Embryonic facial prominence (tissue), 1 donor: Measurements from ENCODE around the gene WNT6.

Experiments used
- DNase-seq: peaks from one replicate; pipeline ENCODE4 v3.0.0-alpha.2; 2016; ENCODE audit errors: extremely low spot score

WNT6 gene

GRCh38 chr2:218859556-218859987 is at the start of gene WNT6:
Gene WNT6, plus strand, starts transcription at chr2:218859805. Its CDS starts 233 bp downstream, at chr2:218860038.
- DNase-seq: no peak

GRCh38 chr2:218810256-218810655 is 49.3 kb upstream of the WNT6 start:
- no peak for DNase-seq

GRCh38 chr2:218811382-218811781 is 48.2 kb upstream of the WNT6 start:
- no peak for DNase-seq

GRCh38 chr2:218812096-218812815 is 47.3 kb upstream of the WNT6 start:
- DNase-seq: no peak

- no peak for DNase-seq
Observed at GRCh38 chr2:218812861-218813260, 46.7 kb upstream of the WNT6 start.

GRCh38 chr2:218813771-218814460 is 45.7 kb upstream of the WNT6 start:
- no peak for DNase-seq

DNA sequence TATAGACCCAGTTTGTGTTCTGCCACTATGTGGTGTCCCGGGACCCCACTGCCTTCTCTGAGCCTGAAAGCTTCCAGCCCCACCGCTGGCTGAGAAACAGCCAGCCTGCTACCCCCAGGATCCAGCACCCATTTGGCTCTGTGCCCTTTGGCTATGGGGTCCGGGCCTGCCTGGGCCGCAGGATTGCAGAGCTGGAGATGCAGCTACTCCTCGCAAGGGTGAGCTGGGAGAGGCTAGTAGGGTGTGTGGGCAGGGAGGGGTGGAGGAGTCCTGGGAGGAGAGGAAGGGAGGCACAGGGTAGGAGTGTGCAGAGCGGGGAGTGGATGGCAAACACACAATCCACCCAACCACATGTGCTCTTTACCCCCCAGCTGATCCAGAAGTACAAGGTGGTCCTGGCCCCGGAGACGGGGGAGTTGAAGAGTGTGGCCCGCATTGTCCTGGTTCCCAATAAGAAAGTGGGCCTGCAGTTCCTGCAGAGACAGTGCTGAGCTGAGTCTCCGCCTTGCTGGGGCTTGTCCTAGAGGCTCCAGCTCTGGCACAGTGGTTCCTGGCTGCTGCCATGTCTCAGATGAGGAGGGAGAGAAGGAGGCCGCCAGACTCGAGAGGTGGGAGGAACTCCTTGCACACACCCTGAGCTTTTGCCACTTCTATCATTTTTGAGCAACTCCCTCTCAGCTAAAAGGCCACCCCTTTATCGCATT is 44.9 kb upstream of the WNT6 start:
- DNase-seq: no peak

GRCh38 chr2:218815244-218815637 is 44.4 kb upstream of the WNT6 start:
- no peak for DNase-seq

GRCh38 chr2:218815649-218816048 is 44.0 kb upstream of the WNT6 start:
- no peak for DNase-seq

GRCh38 chr2:218816561-218817011 is 43.0 kb upstream of the WNT6 start:
- no peak for DNase-seq

GRCh38 chr2:218819093-218819492 is 40.5 kb upstream of the WNT6 start:
- DNase-seq: no peak

DNA sequence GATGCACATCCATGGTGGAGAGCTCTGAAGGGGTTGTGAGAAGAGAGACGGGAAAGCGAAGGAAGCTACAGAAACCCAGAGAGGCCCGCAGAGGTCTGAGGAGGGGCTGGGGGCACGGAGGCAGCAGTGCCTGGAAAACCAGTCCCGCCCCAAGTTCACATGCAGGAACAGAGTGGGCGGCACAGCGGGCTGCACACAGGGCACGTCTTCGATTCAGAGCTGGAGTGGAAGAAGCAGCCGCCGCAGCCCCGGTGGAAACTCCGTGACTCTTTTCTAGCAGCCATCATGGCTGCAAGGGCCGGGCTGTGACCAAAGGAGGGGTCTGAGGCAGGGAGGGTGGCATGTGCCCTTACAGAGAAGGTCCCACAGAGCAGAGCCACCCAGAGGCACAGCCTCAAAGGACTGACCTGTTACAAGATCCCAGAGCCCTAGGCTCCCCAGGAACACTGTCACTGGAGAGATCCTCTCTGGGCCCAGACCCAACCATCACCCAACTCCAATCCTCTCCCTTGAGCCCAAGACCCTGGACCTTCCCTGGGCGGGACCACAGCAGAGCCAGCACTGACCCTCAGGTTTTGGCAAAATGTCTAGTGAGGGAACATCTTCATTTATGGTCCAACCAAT is 38.7 kb upstream of the WNT6 start:
- no peak for DNase-seq

GRCh38 chr2:218821605-218822211 is 37.9 kb upstream of the WNT6 start:
- no peak for DNase-seq

DNA sequence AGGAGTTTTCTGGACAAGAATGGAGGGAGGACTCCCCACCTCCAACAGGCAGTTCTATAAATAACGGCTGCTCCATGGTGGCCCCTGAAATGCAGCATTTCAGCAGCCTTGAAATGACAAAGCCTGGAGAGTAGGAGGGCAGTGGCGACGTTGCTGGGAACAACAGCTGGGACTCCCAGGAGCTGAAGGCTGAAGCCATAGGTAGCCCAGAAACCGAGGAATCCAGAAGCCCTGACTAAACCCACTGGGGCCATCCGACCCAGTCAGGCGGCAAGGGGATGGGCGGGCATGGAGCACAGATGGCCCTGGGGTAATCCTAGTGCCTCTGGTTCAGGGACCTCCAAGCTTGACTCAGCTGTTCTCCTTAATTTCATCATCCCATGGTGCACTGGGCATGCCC is 37.0 kb upstream of the WNT6 start:
- no peak for DNase-seq

GRCh38 chr2:218823196-218823855 is 36.3 kb upstream of the WNT6 start:
- DNase-seq: no peak

DNA sequence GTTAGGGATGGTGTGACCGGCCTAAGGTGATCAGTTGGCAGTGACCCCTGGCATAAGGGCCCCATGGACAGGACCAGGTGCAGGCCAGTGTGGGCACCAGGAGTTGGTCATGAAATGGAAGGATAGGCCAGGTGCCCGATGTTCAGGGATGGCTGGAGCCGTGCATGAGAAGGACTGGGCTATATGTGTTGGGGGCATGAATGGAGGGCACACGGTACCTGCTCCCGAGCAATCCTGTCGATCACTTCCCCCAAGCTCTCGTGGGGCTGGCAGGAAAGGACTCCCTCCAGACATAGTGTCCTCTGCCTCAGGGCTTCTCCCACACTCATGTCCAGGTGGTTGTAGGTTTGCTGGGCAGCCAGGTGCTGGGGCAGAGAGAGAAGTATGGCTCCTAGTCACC is 35.6 kb upstream of the WNT6 start:
- DNase-seq: no peak

- no peak for DNase-seq
Observed at GRCh38 chr2:218826791-218827190, 32.8 kb upstream of the WNT6 start.

DNA sequence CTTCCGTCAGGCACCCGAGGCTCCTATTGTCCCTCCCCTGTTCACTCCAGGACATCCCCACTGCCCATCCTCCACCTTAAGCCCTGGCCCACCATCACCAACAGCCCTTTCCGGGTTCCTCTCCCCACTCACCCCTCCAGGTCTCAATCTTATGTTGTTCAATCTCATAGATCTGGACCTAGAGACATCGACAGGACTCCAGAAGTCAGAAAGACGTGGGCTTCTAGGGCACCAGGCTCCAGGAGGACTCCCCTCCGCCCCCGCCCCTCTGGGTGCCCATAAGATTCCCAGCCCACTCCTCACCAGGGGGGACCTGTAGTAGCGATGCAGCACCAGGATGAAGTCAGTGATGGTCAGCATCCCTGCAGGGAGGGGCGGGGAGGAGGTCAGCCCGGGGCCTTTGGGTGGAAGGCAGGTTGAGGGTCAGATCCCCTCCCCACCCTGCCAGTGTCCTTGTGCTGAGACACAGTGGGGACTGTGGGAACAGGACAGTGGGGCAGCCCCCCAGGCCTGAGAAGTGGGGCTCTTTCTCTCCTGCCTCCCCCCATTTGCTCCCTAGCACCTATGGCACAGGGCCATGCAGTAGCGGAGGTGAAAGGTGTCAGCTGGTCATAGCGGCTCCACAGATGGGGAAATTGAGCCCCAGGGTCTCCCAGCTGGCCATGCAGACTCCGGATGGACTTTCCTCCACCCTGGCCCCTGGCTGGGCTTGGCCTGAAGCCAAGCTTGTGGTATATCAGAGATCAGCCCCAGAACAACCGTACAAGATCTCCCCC is 31.7 kb upstream of the WNT6 start:
- no peak for DNase-seq

GRCh38 chr2:218828477-218828778 is 31.2 kb upstream of the WNT6 start:
- no peak for DNase-seq

DNA sequence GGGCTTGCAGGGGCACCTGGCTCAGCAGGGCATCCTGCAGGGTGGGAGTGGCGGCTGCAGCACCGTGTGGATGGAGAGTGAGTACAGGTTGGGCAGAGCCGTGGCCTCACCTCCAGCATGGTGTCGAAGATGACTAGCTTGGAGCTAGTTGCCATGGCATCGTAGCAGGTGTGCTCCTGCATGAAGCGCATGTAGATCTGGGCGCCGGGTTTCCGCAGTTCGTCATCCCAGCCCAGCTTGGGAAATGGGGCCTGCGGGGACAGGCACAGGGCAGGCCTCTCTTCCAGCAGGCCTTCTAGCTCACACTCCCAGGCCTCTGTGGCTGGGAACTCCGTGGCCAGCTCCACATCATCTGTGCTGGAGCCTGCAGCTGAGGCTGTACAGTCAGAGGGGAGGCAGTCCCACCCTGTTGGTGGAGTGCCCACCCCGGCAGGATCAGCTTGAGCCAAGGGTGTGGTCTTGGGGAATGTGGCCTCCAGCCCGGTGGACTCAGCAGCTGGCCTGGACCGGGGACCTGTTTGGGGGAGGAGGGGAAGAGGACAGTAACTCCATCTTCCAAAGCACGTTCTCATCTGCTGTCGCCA is 29.6 kb upstream of the WNT6 start:
- DNase-seq: no peak
